Measurements from ENCODE around the gene GDAP2.

GDAP2 gene

GRCh38 chr1:117838911-117839310 is 90.5 kb downstream of the GDAP2 start:
- no peak for DNase-seq

DNA sequence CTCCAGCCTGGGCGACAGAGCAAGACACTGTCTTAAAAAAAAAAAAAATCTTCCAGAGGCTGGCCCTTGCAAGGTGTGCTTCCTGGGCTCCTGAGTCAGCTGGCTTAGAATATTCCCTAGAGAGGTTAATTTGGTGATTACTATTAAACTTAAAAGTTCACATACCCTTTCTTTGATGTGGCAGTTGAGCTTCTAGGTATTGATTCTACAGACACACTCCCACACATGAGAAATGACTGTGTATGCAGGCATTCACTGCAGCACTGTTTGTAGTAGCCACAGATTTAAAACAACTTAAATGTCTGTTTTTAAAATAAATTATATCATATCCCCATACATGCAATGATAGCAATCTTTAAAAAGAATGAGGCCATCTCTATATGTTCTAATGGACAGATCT is 93.4 kb downstream of the GDAP2 start:
- no peak for DNase-seq

DNA sequence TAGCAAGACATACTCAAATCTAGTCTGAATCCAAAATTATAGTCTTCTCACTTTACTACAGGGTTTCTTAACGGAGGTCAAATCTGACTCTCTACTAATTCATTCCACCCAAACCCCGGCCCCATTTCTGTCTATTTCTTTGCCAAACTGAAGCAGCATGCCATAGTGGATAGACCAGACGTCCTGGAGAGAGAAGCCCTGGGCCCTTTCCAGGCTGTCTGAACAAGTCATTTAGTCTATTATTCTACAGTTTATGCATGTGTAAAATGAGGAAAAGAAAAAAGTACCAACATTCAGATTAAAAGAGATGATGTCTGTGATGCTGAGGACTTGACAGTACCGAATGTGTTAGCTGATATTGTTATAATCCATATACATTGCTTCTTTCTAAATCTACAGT is 95.0 kb downstream of the GDAP2 start:
- DNase-seq = no peak

- no peak for DNase-seq
These were observed 97.0 kb downstream of the GDAP2 start for GRCh38 chr1:117832453-117832852.

DNA sequence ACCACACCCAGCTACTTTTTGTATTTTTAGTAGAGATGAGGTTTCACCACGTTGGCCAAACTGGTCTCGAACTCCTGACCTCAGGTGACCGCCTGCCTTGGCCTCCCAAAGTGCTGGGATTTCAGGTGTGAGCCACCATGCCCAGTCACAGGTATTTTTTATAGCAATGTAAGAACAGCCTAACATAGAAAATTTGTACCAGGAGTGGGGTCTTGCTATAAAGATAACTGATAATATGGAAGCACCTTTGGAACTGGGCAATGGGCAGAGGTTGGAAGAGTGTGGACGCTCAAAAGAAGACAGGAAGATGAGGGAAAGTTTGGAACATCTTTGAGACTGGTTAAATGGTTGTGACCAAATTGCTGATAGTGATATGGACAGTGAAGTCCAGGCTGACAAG is 99.2 kb downstream of the GDAP2 start:
- no peak for DNase-seq

GRCh38 chr1:117828201-117828600 is 101.2 kb downstream of the GDAP2 start:
- DNase-seq = no peak

- no peak for DNase-seq
These were observed 102.8 kb downstream of the GDAP2 start for GRCh38 chr1:117826540-117827078.

GRCh38 chr1:117826119-117826518 is 103.3 kb downstream of the GDAP2 start:
- no peak for DNase-seq

- no peak for DNase-seq
These were observed 104.0 kb downstream of the GDAP2 start for GRCh38 chr1:117825414-117825813.

DNA sequence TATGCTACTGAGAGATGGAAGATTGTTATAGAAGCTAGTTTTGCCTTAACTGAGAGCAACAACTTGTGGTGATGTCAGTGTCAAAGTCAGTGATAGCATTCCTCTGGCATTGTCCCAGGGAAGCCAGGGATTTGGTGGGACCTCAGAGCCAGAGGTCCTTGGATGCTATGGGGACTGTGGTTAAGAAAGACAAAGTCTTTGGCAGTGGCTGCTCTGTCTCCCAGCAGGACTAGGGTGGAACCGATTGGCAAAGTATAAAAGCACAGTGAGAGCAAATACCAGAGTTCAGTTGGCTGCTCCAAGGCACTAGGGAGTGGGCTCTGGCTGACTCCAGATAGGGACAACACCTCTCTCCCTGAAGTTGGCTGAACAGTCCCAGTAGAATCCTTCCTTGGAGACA is 104.8 kb downstream of the GDAP2 start:
- DNase-seq = no peak

DNA sequence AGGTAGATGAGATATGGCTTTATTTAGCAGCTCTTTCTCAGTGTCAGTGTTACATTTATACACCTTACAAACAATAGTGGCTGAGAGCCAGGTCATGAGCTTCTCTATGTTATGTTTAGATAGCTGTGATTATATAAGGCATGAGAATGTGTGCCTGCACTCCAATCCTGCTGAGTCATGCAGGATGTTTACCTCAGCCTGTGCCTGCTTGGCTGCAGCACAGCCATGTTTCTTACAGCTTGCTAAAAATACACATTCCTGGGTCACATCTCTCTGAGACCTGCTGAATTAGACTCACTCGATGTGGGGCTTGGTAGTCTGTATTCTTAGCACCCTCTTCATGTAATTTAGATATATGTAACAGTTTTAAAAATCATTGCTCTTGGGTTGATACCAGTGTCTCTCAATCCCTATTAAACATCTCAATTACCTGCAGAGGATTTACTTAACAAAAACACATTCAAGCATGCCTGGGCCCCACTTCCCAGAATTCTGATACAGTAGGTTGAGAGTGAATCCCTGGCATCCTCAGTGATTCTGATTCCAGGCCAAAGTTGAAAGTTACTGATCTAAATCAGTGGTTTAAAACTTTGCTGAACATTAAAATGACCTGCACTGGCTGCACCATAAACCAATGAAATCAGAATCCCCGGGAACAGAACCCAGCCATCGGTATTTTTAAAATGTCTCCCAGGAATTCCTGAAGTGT is 107.5 kb downstream of the GDAP2 start:
- DNase-seq = no peak

- no peak for DNase-seq
These were observed 108.1 kb downstream of the GDAP2 start for GRCh38 chr1:117821382-117821755.

- no peak for DNase-seq
These were observed 108.6 kb downstream of the GDAP2 start for GRCh38 chr1:117820694-117821381.

DNA sequence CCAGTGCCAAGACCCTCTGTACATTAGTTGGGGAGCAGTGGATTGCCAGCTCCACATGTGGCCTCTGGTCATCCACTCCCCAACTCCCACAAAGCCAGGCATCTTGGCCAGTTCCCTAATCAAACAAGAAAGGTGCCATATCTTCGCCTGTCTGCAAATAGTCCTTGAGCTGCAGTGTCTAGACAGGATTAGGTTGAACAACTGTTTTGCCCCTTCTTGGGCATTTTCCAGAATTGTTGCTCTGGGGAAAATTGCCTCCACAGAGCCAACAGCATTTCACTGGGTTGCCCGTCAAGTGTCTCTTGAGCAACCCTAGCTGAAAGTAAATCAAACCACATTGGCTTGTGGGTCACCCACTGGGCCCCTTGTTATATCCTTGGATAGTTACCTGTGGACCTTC is 109.3 kb downstream of the GDAP2 start:
- no peak for DNase-seq

GRCh38 chr1:117819301-117819700 is 110.1 kb downstream of the GDAP2 start:
- DNase-seq = no peak

GRCh38 chr1:117818456-117818855 is 111.0 kb downstream of the GDAP2 start:
- DNase-seq = no peak

- DNase-seq = no peak
These were observed 111.8 kb downstream of the GDAP2 start for GRCh38 chr1:117817629-117818028.

DNA sequence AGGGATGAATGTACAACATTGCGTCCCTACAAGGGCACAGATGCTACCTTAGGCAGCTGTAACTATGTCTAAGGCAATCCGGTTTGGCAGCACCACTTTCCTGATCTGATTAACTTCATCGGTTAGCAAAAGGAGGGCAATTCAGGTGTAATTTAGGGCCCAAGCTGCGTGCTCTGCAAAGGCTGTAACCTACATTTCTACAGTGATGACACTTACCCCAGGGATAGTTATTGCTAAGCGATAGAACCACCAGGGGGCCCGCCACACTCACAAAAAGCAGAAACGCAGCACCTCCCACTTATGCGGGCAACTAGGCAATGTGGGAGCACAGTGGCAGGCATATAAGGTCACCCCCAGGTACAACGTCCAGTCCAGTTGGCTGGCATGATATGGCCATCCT is 113.5 kb downstream of the GDAP2 start:
- no peak for DNase-seq

DNA sequence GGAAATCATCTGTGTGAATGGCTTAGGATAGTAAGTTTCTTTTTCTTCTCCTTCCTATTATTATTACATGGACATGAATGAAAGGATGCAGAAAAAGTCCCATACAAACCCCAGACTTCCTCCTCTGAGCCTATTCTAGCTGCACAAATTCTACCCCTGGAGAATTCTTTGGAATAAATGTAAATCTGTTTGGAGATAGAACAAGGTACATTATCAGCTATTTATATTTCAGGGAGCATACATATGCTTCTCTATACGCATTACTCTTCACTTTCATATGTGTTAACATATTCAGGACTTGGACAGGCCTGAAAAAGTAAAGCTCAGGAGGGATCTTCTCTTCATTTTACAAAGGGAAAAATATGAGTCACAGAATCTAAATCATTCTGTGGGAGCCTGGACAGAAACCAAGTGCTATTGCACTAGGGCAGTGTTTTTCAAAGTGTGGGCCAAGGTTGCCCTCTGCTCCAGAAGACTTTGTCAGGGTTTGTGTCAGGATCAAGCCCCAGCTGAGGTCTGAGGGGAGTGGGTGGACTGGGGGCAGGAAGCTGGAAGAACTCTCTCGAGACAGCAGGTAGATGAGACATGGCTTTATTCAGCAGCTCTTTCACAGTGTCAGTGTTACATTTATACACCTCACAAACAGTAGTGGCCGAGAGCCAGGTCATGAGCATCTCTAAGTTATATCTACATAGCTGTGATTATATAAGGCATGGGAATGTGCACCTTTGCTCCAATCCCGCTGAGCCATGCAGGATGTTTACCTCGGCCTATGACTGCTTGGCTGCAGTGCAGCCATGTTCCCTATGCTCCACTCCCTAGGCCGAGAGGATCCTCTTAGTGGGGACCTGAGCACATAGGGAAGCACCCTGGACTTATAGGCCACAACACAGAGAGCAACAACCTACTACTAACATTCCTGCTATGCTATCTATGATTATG is 114.3 kb downstream of the GDAP2 start:
- no peak for DNase-seq
